Left lobe of liver (tissue), 2 donors: ENCODE data around the gene LDLRAD4. TPM values are rescaled to one million over a fixed set of nuclear protein-coding genes. Genes with fewer than 3 reads are reported as not detected.

Experiments
- ATAC-seq: fragments of 200-7000 bp; cut with Tn5 transposase; one replicate; pipeline ENCODE4 v1.9.1; 2020; ENCODE audit warnings: mild to moderate bottlenecking, moderate library complexity
- DNase-seq: peaks from one replicate; pipeline ENCODE4 v3.0.0-alpha.2; 2020; ENCODE audit warnings: low spot score
- total RNA-seq: library from RNA; stranded (reverse); gene quantifications from one replicate; pipeline ENCODE4 v1.2.1, GENCODE V29; 2021
- donor health status: DM: no; HTN: no; CAD: no; lungs with moderate emphysema.
- donor health status: DM: no; HTN: yes; CAD: no.

Gene LDLRAD4
- total RNA-seq, 1 donor from 2014 or later = 41.9 TPM

DNA sequence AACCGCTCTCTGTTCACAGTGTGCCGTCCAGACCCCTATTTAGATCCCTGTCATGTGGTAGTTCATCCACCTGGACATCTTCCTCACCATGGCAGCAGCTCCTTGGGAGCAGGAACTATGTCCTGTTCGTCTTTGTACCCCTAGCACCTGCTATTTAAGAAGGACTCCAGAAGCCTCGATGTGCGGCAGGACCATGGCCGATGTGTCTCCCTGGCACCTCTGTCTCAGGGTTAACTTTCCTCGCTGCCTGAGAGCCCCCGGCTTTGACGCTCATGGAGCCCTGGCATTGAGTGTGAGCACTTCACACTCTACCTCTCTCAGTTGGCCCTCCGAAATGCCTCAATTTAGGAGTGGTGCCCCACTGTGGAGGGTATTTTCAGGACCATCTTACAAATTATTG is 355.8 kb downstream of the LDLRAD4 start:
- no peak for ATAC-seq

DNA sequence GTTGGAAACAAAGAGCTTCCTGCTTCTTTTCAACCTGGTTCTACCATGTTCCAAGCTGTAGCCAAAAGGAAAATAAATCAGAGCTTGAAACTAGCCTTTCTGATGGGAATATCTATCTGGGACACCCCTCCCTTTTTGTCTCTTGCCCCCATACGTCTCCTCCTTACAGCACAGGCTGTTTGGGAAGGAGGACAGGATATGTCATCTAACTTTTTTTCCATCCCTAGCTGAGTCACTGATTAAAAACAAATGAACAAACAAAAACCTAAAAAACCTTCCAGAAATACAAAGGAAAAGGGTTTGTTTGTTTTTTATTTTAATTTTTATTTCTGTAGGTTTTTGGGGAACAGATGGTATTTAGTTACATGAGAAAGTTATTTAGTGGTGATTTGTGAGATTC is 356.2 kb downstream of the LDLRAD4 start:
- no peak for ATAC-seq
- no peak for DNase-seq

More for the DNA sequence above, 355.8 kb downstream of the LDLRAD4 start:
- no peak for DNase-seq

DNA sequence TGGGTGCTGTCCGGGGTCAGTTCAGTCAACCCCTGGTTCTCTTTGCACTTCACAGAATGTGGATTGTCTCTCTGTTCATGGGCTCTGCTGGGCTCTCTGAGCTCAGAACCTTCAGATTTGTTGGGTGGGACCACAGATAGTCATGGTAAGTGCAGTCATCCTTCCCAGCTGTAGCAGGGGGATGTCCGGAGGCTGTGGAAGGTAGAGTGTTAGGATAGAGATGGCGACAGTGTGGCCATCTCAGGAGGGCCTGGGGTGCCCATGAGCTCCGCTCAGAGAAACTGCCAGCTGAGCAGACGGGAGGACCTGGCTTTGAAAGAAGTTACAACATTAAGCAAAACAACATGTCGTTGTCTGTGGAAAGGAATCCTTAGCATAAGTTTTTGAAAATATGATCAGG is 358.0 kb downstream of the LDLRAD4 start:
- no peak for ATAC-seq
- DNase-seq = no peak

DNA sequence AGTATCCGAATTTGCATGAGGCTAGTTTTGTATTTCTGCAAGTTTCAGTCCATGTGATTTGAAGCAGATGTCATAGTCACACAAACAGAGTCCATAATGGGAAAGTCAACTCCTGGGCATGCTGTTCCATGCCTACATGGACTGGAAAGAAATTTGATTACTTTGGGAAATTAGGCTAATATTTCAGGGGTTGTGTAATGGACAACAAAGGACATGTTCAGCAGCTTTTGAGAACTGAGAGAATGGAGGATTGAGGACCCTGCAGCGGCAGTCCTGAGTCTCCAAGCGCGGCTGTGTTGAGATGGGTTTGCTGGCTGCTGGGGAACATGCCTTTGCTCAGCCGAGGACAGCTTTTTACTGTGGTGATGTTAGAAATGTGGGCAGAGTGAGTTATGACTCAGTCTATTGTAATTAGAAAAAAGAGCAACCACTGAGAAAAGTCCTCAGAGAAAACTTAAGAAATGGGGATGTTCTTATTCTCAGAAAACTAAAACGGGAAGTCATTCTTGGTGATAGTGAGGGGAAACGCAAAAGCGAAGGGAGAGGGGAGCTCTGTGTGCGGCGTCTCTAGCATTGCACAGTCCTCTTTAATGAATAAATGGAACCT is 358.6 kb downstream of the LDLRAD4 start:
- ATAC-seq (peak; percentile 38), DNase-seq (no peak)

DNA sequence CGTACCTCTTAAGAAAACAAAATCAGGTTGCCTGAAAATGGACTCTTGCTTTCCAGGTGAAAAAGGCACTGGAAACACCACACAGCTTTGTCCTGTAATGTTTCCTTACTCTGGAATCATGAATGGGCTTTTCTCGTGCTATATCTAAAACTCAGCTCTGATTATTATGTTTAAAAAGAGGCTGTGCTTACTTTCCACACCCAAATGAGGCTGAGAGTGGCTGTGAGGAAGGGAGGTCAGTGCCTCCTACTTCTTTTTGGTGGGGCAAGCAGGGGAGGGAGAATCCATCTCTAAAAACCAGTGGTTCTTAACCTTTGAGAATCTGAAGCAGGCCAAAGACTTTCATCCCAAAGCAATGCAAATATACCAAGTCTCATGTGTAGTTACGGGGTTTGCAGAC is 359.2 kb downstream of the LDLRAD4 start:
- DNase-seq (no peak), ATAC-seq (no peak)

DNA sequence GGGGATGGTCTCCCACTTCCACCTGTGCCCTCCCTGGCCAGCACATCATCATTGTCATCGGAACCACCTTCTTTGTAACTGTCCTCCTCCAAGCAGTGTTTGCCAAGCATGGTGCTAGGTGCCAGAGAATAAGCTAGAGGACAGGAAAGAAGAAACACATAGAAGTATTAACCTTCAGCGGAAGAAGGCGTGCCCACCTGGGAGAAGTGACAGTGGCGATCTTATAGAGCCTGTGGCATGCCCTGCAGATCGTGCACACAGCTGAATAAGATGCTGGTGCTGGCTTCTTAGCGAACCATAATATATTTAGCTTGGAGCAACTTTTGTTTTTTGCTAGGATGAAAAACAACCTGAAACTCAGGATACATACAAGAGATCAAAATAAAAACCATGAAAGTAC is 359.8 kb downstream of the LDLRAD4 start:
- DNase-seq (no peak), ATAC-seq (no peak)

DNA sequence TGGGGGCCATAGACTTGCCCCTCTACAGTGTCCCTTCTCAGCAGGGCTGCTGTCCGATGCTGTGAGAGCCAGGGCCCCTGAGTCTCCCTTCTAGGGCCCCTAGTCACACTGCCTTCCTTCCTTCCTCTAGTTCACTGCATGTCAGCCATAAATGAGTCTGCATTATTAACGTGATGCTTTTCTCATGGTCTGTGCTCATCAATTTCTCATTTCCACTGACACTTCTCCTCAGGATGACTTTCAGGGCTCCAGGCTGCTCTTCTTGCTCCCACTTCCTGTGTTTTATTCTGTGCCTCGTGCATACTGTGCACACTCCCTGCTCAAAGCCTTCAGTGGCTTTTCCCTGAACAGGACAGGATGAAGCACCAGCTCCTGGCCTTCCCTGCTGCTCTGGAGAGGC is 361.3 kb downstream of the LDLRAD4 start:
- DNase-seq = no peak
- ATAC-seq = peak; percentile 18

DNA sequence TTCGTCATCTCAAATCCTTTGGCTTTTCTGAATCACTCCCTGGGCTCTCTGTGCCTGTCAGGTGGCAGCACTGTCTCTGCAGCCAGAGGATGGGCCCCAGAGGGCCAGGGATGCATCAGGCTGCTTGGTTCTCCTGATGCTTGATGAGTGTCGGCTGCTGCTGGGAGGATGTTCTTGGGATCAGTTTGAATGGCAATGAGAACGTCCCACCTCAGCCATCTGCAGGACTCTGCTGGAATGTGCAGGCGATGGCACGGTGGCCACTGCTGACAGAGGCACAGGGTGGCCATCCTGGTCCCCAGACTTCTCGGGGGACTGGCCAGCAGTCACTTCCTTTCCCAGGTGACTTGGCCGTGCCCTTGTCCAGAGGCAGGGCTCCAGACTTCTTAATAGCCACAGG is 361.8 kb downstream of the LDLRAD4 start:
- ATAC-seq (no peak), DNase-seq (no peak)

DNA sequence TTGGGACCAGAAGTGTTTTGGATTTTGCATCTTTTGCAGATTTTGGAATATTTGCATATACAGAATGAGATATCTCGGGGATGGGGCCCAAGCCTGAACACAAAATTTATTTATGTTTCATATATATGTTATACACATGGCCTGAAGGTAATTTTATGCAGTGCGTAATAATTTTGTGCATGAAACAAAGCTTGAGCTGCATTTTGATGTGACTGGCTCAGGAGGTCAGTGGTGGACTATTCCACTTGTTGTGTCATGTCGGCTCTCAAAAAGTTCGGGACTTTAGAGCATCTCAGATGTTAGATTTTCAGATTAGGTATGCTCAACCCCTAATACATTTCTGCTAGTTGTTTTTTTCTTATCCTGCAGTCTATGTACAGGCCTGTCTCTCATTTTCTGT is 362.4 kb downstream of the LDLRAD4 start:
- ATAC-seq = no peak
- DNase-seq = no peak

DNA sequence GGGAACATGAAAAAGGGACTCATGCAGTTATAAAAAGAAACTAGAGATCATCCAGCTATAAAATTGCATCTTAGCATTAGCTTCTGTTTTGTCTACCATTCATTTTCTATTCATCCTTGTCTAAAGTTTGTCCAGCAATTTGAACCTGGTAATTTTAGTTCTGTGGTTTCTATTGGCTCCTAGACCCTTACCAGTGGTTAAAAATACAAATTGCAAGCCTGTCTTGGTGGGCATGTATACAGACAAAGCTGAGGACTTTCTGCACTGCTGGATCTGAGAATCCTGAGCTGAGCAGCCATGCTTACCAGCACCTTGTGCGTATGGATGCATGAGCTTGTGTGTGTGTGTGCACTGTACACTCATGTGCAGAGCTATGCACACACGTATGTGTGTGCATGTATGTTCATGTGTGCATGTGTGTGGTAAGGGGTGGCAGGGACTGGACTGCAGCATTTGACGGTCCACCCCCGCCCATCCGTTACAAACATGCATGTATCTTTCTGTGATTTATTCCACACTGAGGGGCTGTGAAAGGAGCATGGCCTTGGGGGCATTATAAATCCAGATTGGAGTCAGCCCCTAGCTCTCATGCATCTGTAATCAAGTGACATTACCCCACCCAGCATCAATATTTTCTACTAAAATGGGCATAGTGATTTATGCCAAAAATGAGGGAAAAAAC is 363.1 kb downstream of the LDLRAD4 start:
- ATAC-seq = no peak

DNA sequence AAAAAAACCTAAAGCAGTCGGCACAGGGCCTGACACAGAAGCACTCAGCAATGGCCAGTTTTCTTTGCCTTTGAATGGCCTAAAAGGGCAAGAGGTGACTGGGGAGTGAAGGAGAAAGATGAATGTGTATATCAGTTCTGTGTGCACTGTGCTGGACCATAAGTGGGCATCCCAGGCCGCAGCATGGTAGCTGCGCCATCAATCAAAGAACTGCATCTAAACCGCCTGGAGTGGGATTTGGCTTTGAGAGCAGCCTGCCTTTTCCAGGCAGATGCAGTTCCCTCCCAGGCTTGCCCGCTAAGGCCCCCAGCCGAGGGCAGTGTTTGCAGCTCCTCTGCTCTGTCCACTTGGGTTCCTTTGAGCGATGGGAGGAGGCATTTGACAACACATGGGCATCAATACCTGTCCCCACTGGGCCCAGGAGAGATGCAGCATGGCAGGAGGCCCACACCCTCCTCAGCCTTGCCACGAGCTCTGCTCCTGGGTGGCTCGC is 363.7 kb downstream of the LDLRAD4 start:
- ATAC-seq = no peak
- DNase-seq = no peak

More for the DNA sequence above, 363.1 kb downstream of the LDLRAD4 start:
- no peak for DNase-seq

DNA sequence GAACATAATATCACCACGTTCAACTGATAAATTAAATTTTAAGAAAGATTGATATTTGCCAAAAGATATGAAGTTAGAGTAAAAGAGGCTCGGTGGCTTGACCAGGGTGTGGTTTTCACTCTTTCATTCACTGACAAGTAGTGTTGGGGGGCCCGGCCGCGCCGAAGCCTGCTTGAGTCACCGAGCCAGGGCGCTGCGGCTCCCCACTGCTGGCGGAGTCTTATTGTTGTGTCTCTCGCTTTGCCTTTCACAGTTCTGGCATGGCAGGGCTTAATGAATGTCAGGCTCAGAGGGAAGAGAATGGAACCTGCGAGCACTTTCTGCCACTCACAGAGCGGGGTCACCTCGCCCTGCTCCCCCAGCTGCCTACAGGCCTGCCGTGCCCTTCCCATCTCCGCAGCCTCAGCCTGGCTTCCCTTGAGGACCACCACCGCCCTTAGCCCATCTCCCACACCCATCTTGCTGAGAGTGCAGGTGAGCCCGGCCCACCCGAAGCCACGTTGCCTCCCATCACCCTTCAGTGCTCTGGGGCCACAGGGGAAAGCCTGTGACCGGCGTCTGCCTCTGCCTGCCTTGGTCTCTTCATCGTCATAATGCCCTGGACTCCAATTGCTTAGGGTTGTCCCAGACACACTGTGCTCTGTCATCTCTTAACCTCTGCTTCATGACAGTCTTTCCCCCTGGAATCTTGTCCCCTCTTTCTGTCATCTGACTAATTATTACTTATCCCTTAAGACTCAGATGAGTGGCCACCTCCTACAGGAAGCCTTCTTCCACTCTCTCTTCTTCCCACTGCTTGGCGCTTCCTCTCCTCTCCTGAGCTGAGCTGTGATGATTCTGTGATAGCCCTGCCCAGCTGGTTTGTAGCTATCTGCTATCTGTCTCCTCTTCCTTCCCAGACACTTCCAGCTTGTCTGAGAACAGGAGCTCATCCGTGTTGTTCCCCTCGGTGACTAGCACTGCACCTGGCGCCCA is 365.3 kb downstream of the LDLRAD4 start:
- ATAC-seq (no peak), DNase-seq (no peak)

DNA sequence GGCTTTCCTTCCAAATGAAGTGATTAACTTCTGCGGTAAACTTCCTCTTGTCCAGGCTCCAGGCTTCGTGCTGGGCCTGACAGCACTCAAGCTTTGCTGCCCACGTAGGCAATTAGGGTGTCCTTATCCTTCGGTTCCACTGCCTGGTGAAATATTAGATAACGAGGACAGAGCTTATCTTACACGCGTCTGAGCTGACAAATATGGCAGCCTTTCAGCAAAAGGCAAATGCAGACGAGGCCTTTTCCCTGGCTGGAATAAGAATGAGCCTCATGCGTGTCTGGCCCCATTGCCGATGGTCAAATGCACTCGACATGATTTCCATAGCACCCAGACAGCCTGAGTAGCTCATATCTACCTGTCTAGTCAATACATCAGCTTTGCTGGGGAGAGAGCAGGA is 366.3 kb downstream of the LDLRAD4 start:
- peak; percentile 24 for ATAC-seq
- DNase-seq = no peak

DNA sequence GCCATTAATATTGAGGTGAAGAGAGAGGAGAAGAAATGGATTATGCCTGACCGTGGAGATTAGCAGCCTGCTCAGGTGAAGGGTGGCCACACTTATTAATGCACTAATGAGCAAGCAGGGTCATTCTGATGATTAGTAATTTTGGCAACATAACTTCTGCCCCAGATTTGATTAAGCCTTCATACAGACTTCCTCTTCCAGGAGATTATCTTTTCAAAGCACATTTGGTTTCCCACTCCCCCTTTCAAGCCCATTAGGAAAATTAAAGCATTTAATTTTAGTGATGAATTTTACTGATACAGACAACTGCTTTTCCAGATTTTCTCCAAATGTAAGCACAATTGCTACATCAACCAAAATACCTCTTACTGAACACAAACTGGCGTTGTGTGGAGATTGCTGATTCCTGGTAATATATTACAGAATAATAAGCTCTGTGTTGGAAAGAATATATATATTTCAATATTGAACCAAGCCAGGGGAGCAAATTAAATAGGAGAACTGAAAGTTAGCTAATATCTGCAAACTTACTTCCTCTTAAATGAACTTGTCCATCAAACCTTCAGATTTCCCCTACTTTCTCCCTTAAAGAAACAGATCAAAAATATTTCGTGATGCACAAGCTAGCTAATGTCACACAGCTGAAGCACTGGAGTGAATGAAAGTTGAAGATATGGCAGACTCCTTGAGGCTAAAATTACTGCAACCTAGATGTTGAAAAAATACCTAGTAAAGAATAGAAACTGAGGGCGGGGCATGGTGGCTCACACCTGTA is 367.0 kb downstream of the LDLRAD4 start:
- no peak for DNase-seq
- no peak for ATAC-seq

DNA sequence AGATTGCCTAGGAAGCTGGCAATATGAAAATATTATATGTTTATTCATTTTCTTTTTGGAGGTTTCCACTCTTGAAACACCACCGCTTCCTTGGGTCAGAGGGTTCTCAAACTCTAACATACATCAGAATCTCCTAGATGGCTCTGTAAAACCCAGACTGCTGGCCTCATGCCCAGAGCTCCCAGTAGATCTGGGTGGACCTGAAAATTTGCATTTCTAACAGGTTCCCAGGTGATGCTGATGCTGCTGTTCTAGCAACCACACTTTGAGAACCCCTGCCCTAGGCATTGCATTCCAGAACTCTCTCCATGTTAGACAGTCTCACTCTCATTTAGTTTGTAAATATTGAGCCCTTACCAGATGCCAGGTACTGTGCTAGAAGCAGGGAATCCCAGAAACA is 368.4 kb downstream of the LDLRAD4 start:
- ATAC-seq = no peak
- no peak for DNase-seq

DNA sequence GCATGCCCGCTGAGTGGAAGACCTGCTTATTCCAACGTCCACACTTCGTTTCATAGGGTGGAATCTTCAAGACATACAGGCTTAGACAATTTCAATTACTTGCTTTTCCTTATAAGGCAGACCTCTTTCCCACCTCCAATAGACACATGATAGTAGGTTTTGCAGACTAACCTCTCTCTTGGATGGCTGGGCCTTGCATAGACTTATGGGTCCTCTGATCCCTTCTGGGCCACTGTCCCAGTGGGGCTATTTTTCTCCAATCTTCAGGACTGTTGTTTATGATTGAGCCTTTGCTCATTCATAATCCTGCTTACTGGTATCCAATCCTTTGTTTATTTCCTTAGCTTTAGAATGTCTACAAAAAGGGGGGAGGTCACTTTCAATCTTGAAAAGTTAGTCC is 368.9 kb downstream of the LDLRAD4 start:
- DNase-seq (no peak), ATAC-seq (no peak)

DNA sequence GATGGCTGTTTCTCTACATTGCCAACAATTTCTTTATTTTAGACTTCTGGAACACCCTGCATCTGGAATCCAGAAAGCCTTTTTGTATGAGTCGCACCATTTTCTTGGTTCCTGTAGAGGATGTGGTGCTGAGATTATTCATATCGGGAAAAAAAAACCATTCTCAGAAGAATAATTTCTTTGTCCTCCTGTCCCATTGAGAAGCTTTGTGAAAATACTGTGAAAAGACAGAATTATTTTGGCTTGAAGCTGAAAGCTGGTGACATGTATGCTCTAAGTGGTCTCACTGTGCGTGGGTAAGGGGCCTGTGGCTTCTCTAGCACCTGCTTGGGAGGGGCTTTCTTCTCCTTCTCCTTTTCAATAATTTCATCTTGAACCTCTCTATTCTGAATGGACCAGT is 369.4 kb downstream of the LDLRAD4 start:
- ATAC-seq = no peak
- no peak for DNase-seq

DNA sequence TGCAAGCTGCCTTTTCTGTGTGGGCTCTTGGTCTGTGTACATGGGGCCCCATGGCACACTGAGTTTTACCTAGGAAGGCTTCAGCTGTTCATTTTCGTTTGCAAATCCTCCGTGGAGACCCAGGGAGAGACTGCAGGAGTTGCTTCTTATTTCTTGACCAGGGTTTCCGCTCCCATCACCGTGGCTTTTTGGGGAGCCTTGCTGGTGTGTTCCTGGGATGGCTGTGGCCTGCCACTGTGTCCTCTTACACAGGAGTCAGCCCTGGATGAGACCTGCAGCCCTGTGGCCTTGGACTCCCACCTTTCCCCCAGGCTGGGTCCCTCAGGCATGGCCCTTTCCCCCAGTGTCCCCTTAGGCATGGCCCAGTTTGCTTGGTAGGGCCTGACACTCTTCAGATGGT is 370.8 kb downstream of the LDLRAD4 start:
- no peak for ATAC-seq
- no peak for DNase-seq

DNA sequence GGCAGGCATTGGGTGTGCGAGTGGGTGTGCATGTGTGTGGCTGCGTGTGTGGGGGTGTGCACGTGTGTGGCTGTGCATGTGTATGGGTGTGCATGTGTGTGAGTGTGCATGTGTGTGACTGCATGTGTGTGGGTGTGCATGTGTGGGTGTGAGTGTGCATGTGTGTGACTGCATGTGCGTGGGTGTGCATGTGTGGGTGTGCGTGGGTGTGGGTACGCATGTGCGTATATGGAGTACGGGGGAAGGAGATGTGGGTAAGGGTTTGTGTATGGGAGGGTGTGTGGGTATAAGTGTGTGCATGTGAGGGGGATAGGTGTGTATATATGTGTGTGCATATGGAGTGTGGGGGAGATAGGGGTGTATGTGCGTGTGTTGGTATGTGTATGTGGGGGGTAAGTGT is 371.4 kb downstream of the LDLRAD4 start:
- ATAC-seq (no peak), DNase-seq (no peak)

DNA sequence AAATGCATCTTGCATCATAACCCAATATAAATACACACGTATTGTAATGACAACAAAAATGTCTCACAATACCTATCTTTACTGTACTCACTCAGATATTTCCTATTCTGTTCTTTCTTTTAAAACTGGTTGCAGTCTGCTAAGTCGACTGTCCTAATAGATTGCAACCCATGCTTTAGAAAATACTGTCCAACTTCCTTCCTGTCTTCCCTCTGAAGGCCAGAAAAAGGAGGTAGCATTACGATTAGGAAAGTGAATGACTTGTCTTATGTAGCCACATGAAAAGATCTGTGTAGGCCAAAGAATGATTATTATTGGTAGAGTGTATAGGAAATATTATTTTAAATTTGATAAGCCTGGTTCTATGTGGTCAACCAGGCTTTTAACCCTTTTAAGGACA is 373.7 kb downstream of the LDLRAD4 start:
- ATAC-seq = no peak
- DNase-seq = no peak

DNA sequence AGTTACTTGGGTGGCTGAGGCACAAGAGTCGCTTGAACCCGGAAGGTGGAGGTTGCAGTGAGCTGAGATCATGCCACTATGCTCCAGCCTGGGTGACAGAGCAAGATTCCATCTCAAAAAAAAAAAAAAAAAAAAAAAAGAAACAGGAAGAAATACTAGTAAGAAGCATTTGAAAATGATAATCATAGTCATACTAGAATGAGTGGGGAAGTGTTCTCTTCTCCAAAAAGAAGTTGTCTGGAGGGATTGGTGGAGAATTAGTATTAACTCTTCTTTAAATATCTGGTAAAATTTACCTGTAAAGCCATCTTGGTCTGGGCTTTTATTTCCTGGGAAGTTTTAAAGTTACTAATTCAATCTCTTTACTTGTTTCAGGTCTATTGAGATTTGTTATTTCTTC is 376.0 kb downstream of the LDLRAD4 start:
- no peak for ATAC-seq
- no peak for DNase-seq
